Measurements from ENCODE around the gene POGLUT3.

DNA sequence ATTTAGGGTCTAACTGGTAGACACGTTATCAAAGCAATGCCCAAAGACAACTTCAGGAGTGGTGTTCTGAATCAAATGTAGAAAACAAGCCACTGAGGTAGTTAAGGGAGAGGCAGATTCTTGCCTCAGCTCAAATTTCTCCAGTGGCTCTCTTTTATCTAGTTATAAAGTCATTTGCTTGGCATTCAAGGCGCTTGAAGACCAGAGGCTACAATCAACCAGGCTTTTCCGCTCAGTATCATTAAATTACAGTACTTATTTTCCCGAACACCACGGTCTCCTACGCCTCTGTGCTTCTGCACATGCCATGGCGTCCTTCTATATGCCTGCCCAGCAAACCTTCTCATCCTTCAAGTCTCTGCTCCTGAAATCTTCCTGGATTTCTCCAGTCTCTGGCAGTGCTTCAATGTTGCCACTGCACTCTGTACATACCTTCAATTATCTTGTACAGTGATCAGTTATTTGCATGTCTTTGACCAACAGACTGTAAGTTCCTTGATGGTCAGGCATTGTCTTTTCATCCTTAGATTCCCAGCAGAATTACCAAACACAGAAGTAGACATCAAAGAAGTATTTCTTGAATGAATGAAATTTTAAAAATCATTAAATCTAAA is 1.4 kb downstream of the POGLUT3 start:
- TF ChIP-seq, protein P1, sequence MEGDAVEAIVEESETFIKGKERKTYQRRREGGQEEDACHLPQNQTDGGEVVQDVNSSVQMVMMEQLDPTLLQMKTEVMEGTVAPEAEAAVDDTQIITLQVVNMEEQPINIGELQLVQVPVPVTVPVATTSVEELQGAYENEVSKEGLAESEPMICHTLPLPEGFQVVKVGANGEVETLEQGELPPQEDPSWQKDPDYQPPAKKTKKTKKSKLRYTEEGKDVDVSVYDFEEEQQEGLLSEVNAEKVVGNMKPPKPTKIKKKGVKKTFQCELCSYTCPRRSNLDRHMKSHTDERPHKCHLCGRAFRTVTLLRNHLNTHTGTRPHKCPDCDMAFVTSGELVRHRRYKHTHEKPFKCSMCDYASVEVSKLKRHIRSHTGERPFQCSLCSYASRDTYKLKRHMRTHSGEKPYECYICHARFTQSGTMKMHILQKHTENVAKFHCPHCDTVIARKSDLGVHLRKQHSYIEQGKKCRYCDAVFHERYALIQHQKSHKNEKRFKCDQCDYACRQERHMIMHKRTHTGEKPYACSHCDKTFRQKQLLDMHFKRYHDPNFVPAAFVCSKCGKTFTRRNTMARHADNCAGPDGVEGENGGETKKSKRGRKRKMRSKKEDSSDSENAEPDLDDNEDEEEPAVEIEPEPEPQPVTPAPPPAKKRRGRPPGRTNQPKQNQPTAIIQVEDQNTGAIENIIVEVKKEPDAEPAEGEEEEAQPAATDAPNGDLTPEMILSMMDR (IDR thresholded peaks at IDR 0.05) = no peak
- TF ChIP-seq POLR2A (IDR thresholded peaks at IDR 0.05) = no peak
